Stimulated activated CD4-positive, alpha-beta T cell treated with anti-CD3 and anti-CD28 coated beads, Interleukin-15, amount 100 ng/mL, for 48 hours (primary cell): Measurements from ENCODE around the gene OVAAL.
"Not testable (repeated sequence)": the region's sequence is repeated elsewhere in the genome, so short reads cannot be mapped to it uniquely, and the experiment has no call there.

Source experiments
- DNase-seq, 2 donors: peaks; one replicate each; pipeline ENCODE4 v3.0.0-alpha.2; 2020; ENCODE audit warnings: low read depth in 2 of 2

Gene OVAAL

DNA sequence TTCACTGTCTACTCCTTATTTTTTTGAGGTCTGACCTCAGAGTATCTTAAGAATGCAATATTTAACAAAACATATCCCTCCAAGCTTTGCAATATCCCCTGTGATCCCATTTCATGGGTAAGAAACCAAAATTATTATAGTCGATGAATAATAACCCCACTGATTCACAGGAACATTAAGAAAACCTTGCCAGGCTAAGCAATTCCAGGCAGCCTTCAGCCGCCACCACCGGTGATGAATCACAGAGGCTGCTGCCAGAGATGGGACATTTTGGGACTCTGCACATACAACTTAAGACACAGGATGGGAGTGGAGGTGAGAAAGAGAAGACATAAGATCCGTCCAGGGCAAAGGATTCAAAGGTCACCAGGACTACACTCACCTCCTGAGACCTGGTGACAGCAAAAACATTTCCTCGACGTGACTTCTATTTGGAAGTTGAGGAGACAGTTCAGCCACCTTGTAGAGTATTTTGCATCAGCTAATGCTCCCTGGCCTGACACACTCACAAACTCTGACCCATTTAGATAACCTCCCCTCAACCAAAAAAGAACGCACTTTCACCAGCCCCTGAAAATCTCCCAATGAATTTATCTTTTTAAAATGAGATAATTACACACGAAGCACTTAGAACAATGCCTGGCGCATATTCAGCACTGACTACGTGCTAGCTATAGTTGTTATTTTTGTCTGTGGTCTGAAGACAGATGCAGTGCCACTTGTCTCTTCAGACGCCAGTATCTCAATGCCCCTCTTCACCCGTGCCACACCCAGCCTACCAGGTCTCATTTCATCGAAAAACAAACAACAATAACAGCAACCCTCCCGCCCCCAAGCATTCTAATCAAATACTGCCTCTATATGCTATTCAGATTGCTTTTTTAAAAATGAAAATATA, 17.8 kb upstream of the OVAAL start:
- no peak for DNase-seq

- DNase-seq: no peak
Observed at GRCh38 chr1:180542113-180542837, 16.5 kb upstream of the OVAAL start.

DNA sequence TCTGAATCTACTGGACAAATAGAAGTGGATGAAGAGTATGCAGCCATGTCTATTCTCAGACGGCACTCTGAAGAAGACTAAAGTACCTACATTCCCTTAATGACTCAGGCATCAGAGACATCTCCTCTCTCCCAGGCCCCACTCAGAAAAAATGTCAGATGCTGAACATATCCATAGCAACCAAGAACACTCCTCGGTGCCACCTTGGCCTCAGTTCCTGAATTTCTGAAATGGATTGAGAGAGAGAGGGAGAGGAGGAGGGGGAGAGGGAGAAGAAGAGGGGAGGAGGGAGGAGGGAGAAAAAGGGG, 16.0 kb upstream of the OVAAL start:
- no peak for DNase-seq

DNA sequence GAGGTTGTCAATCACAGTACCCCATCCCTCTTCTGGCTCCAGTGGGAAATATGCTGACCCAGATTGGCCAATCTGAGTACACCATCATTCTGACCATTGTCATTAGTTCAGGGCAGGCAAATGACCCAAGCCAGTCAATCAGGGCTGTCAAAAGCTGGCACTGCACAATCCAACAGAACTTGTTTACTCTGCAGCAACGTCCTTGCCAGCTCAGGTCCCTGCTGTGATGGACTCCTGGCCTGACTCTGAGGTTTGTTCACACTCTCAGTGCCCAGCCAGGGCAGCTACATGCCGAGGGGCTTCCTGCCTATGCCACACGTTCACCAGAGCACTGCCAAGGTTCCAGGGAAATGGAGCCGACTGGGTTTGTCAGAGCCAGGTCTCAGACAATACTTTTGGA, 14.7 kb upstream of the OVAAL start:
- no peak for DNase-seq

DNA sequence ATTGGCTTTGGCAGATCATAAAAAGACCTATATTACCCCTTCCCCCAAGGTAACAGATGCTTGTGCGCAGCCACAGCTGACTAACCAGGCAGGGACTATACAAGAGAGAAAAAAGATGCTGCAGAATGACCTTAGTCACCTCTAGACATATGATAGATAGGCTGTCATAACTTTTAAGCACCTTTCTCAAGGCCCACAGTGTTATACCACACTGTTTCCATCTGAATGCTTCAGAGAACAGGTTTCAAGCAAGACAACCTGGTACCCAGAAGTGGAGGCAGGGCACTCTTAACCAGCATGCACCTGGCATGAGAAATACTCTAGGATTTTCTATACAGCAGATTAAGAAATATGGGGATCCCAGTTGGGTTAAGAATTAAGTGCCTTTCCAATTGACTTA, 12.8 kb upstream of the OVAAL start:
- no peak for DNase-seq

DNA sequence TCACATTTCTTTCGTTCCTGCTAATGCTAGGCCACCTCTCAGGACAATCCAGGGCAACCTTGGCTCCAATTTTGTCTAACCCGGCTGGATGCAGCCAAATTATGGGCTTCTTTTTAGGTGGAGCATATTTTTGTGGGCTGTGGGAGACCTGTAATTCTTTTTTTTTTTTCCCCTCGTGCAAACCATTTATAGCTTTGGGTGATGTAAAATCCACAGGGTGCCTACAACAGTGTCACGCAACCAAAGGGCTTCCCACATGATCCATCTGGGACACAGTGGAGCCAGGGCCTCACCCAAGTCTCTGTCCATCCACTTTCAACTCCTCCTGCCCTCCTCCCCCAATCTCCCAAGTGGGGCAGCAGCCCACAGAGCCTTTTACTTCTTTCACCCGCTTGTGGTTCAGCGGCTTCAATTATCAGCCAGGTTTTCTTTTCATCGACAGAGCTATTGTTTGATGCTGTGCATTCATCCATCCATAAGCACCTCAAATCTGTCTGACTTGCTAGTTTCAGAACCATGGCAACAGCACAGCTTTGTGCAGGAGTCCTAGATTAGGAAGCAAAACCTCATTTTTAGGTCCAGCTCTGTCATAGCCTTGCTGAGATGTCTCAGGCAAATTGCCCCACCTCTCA, 10.0 kb upstream of the OVAAL start:
- DNase-seq: no peak

DNA sequence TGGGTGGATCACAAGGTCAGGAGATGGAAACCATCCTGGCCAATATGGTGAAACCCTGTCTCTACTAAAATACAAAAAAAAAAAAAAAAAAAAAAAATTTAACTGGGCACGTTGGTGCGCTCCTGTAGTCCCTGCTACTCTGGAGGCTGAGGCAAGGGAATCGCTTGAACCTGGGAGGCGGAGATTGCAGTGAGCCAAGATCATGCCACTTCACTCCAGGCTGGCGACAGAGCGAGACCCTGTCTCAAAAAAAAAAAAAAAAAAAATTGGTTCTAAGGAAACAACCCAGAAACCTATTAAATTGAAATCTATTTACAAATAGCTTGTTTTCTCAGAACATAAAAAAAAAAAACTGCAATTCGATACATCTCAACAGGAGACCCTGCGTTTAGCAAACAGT, 9.0 kb upstream of the OVAAL start:
- not testable (repeated sequence) for DNase-seq

GRCh38 chr1:180550241-180550640, 8.5 kb upstream of the OVAAL start:
- no peak for DNase-seq

GRCh38 chr1:180551997-180552396, 6.8 kb upstream of the OVAAL start:
- no peak for DNase-seq

DNA sequence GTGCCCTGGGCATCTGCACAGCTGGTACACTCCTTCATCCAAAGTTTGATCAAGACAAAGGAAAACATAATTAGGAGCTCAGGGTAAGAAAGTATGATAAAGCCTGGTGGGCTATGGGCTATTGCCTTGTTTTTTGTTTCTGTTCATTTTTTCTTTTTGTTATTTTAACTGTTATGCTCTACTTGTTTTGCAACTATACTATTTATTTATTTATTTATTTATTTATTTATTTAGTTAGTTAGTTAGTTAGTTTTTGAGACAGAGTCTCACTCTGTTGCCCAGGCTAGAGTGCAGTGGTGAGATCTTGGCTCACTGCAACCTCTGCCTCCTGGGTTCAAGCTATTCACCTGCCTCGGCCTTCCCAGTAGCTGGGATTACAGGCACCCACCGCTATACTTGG, 5.7 kb upstream of the OVAAL start:
- DNase-seq: not testable (repeated sequence)

GRCh38 chr1:180555411-180555810, 3.4 kb upstream of the OVAAL start:
- no peak for DNase-seq

GRCh38 chr1:180560200-180560867, 1.6 kb downstream of the OVAAL start:
- DNase-seq: no peak

GRCh38 chr1:180560868-180561600, 2.3 kb downstream of the OVAAL start:
- no peak for DNase-seq

DNA sequence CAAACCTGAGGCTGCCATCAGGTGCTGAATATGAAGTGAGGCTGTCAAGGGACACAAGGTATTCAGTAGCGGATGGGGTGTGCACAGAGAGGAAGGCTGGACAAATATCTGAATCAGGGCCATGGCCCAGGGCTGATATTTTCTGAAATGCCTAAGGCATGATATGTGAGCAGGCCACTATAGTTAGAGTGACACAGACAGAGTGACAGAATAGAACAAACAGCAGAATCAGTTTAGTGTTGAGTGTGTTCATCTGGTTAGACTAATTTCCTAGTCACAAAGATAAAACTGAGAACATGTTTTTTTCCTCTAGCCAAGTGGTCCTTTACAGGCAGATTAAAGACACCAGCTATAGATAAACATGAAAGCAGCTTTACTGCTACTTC, 3.9 kb downstream of the OVAAL start:
- DNase-seq: no peak

- DNase-seq: no peak
Observed at GRCh38 chr1:180563026-180563827, 4.5 kb downstream of the OVAAL start.

DNA sequence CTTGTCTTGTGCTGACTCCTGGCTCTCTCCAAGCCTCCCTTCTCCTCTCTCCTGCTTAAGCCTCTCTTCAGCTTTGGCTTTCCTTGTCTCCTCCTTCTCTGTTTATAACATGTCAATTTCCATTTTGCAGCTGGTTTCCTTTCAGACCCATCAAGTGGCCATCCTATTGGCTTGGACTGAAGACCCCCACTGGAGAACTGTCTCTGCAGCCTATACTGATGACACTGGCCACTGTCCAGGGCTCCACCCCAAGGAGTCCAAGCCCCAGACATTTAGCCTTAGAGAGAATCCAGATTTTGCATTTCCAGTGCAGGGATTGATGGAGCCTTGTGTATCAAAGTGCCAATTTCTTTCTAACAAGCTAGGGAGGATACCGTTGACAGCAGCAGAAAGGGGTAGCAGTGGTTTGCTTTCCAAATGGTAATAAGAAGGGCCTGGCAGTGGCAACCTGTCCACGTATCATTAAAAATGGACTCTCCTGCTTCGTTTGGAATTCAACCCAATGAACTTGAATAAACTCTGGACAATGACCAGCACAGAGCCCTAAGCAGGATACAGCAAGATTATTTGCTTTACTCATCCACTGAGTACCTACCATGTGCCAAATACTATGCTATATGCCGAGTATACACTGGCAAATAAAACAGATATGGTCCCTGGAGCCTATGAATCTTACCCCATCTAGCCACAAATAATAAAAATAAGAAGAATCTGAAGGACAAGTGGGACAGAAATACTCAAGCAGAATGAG, 6.5 kb downstream of the OVAAL start:
- DNase-seq: no peak

GRCh38 chr1:180566026-180566425, 7.3 kb downstream of the OVAAL start:
- no peak for DNase-seq

DNA sequence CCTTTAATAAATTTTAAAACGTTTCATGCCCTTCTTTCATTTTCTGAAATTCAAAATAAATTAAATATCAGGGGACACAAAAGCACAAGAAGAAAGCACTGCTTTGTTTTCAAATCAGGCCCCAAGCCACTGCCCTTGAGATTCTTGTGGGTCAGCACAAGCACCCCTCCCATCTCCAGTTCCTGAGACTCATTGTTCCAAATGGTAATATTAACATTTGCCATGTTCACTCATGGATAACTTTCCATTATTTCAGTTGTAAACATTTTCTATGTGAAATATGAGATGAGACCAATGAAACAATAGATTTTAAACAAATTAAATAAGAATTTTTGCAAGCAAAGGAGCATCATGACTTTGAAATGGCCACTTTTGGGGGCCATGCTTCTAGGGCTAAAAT, 7.7 kb downstream of the OVAAL start:
- no peak for DNase-seq

- no peak for DNase-seq
Observed at GRCh38 chr1:180567654-180568053, 8.9 kb downstream of the OVAAL start.

DNA sequence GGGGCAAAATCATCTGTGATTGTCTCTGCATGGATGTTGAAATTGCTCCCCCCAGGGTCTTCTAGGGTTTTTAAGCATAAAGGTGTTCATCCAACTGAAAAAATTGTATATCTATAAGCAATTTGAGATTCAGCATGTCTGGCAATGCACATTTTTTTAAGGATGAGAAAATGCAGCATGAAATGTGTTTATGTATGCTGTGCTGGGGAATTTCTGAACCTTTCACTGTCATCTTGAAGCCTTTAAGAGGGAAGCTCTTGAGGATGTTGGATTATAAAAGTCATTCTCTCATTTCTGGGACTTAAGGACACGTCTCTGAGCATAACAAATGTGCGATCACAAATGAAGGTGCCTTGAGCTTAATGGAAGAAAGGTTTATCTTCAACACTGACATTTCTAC, 9.4 kb downstream of the OVAAL start:
- no peak for DNase-seq
